Thoracic aorta (tissue), 2 donors: ENCODE data around the gene TNIP1. TPM values are rescaled to one million over a fixed set of nuclear protein-coding genes. Genes with fewer than 3 reads are reported as not detected.

Experiments used
- ATAC-seq: fragments of 150-250 bp; one replicate; pipeline ENCODE4 v1.8.0; 2017; ENCODE audit warnings: low read depth; ENCODE audit not compliant: insufficient number of reproducible peaks, low FRiP score
- DNase-seq: peaks from one replicate; pipeline ENCODE4 v3.0.0-alpha.2; 2020; ENCODE audit warnings: low spot score
- H3K27ac ChIP-seq, 2 donors: fragments of 200-600 bp; sonication (generic); 1 replicate in 1 of 2; 2 replicates in 1 of 2; pipeline ENCODE4 v1.5.1; 2016; ENCODE audit warnings: mild to moderate bottlenecking in 2 of 2, moderate library complexity in 2 of 2
- H3K27me3 ChIP-seq: fragments of 200-600 bp; sonication (generic); replicated peaks from 2 replicates; pipeline ENCODE4 v1.6.0; 2016; ENCODE audit warnings: mild to moderate bottlenecking; ENCODE audit not compliant: insufficient read depth
- H3K36me3 ChIP-seq: fragments of 200-600 bp; sonication (generic); one replicate; pipeline ENCODE4 v1.5.1; 2016
- H3K4me1 ChIP-seq, 2 donors: fragments of 200-600 bp; sonication (generic); 1 replicate in 1 of 2; 2 replicates in 1 of 2; pipeline versions ENCODE4 v1.5.1 to v1.6.0; 2016; ENCODE audit warnings: low read depth in 2 of 2, mild to moderate bottlenecking in 1 of 2; ENCODE audit not compliant: control insufficient read depth in 1 of 2
- H3K4me3 ChIP-seq: fragments of 200-600 bp; sonication (generic); 2 replicates; pipeline ENCODE4 v1.5.1; 2016; ENCODE audit warnings: mild to moderate bottlenecking
- H3K9me3 ChIP-seq: fragments of 200-600 bp; sonication (generic); 2 replicates; pipeline ENCODE4 v1.5.1; 2016
- total RNA-seq, 2 donors: library from RNA; depleted of rRNA; stranded (reverse); fragments of >200 nt; gene quantifications; one replicate each; pipeline versions ENCODE4 v1.1.0 to v1.2.3, GENCODE V29; 2016
- TF ChIP-seq, protein P1 (sequence below): fragments of 200-600 bp; sonication (generic); IDR thresholded peaks from one replicate; pipeline ENCODE4 v1.5.1; 2019; ENCODE audit warnings: antibody characterized with exemption

Gene TNIP1
- total RNA-seq, 2 donors from 2014 or later, result 77.4 to 103 TPM

DNA sequence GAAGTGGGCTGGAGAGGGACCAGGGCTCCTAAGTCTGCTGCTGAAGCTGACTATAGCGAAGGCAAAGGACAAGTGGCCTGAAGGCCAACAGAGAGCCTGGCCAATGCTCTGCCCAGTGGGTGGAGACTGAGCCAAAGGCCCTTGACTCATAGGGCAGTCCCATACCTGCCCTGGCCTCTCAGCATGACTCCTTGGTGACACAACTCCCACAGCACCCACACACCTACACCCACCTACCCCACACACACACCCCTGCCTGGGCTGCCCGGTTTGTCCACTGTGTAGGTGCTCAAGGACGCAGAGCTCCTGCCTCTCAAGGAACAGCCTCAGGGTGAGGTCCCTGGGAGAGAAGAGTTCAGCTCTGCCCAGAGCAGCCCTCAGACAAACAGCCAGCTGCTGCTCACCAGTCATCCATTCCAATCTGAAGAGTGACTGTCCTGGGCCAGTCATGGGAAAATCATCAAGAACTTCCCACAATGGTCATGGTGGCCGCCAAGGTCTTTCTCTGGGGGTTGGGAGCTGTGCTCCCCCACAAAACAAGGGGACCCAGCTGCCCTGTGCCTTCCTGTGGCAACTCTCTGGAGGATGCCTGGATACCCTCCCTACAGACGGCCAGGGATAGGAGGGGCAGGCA lies 5.0 kb downstream of the TNIP1 start:
- no peak overlapping the region for H3K4me3 ChIP-seq
- no peaks in the 10 kb centered on the region for H3K36me3 ChIP-seq
- TF ChIP-seq, protein P1, sequence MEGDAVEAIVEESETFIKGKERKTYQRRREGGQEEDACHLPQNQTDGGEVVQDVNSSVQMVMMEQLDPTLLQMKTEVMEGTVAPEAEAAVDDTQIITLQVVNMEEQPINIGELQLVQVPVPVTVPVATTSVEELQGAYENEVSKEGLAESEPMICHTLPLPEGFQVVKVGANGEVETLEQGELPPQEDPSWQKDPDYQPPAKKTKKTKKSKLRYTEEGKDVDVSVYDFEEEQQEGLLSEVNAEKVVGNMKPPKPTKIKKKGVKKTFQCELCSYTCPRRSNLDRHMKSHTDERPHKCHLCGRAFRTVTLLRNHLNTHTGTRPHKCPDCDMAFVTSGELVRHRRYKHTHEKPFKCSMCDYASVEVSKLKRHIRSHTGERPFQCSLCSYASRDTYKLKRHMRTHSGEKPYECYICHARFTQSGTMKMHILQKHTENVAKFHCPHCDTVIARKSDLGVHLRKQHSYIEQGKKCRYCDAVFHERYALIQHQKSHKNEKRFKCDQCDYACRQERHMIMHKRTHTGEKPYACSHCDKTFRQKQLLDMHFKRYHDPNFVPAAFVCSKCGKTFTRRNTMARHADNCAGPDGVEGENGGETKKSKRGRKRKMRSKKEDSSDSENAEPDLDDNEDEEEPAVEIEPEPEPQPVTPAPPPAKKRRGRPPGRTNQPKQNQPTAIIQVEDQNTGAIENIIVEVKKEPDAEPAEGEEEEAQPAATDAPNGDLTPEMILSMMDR, result no peak
- no peaks in the 10 kb centered on the region for H3K9me3 ChIP-seq
- ATAC-seq (no peak), DNase-seq (no peak)
- H3K27ac ChIP-seq, result no peak overlapping the region
- H3K27me3 ChIP-seq, result no peaks in the 10 kb centered on the region
- peaks cover 29 to 57% of the 10 kb centered on the region in 2 donors for H3K4me1 ChIP-seq

- H3K27me3 ChIP-seq, result no peaks in the 10 kb centered on the region
Observed at GRCh38 chr5:151074557-151074956, 6.3 kb downstream of the TNIP1 start.

GRCh38 chr5:151073280-151073679 lies 7.6 kb downstream of the TNIP1 start:
- H3K4me1 ChIP-seq, result peaks cover 29 to 52% of the 10 kb centered on the region in 2 donors
- H3K27me3 ChIP-seq, result no peaks in the 10 kb centered on the region
- no peaks in the 10 kb centered on the region for H3K9me3 ChIP-seq
- no peaks in the 10 kb centered on the region for H3K36me3 ChIP-seq
- H3K4me3 ChIP-seq, result no peak overlapping the region
- TF ChIP-seq, protein P1, result no peak
- H3K27ac ChIP-seq, result peak overlapping the region; percentile 66 to 70
- no peak for DNase-seq
- ATAC-seq, result no peak

More at GRCh38 chr5:151074557-151074956, 6.3 kb downstream of the TNIP1 start:
- DNase-seq, result no peak
- Histone ChIP-seq H3K4me3 (no peak overlapping the region), H3K4me1 (peaks cover 25 to 51% of the 10 kb centered on the region in 2 donors), H3K36me3 (no peaks in the 10 kb centered on the region), H3K9me3 (no peaks in the 10 kb centered on the region), H3K27ac (no peak overlapping the region)
- no peak for ATAC-seq
- TF ChIP-seq, protein P1, result no peak

- Histone ChIP-seq H3K4me1 (peaks cover 35 to 58% of the 10 kb centered on the region in 2 donors), H3K4me3 (no peak overlapping the region), H3K27me3 (no peaks in the 10 kb centered on the region), H3K9me3 (no peaks in the 10 kb centered on the region), H3K36me3 (no peaks in the 10 kb centered on the region), H3K27ac (peak overlapping the region; percentile 66 to 70)
- ATAC-seq (no peak), DNase-seq (no peak)
- TF ChIP-seq, protein P1, result no peak
Observed at GRCh38 chr5:151072630-151073025, 8.2 kb downstream of the TNIP1 start.

DNA sequence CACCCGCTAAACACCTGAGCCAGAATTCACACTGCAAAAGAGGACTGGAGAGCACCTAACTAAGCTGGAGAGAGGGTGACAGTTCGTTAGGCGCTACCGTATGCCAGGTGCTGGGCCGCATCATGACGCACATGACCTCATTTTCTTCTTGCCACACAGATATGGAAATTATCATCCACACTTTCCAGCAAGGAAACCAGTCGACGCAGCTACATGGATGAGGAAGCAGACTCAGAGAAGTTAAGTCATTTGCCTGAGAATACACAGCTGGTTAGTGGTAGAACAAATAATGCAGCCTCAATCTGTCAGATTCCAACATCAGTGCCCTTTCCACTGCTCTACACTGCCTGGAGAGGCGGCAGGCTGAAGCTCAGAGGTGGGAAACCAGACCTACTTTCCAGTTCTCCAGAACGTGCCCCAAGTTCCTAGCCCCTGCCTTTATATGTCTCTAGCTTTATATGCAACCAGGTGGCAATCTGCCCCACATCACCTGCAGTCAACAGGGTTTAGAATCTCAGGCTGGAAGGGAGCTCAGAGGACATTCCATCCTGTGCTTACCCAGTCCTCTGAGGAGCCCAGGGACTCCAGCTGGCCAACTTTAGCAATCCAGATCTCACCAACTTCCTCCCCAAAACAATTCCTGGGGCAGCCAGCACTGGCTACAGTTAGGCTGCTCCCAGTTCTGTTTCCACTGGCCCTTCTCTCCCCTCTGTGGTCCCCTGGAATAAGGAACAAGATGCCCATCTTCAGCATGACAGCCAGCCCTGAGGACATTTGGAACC lies 8.8 kb downstream of the TNIP1 start:
- H3K27ac ChIP-seq, result peak overlapping the region; percentile 66 to 70
- no peaks in the 10 kb centered on the region for H3K36me3 ChIP-seq
- H3K9me3 ChIP-seq, result no peaks in the 10 kb centered on the region
- H3K27me3 ChIP-seq, result no peaks in the 10 kb centered on the region
- TF ChIP-seq, protein P1, result no peak
- DNase-seq (no peak), ATAC-seq (no peak)
- H3K4me3 ChIP-seq, result no peak overlapping the region
- H3K4me1 ChIP-seq, result peaks cover 36 to 59% of the 10 kb centered on the region in 2 donors
